ENCODE data around the gene PDLIM5. TPM values are rescaled to one million over a fixed set of nuclear protein-coding genes. Genes with fewer than 3 reads are reported as not detected.

PDLIM5 gene
- total and polyA plus RNA-seq, 2 of the 8 experiments (the other 6 are each of a cell fraction or from before 2014, with no cell fraction given) = 37.3 to 62.1 TPM

GRCh38 chr4:94689155-94689860 lies 237.6 kb downstream of the PDLIM5 start (continued):
- TF ChIP-seq TAF1 (IDR thresholded peaks at IDR 0.05; ENCODE audit: low read depth, low read length) = no peak
- TF ChIP-seq SRF (IDR thresholded peaks at IDR 0.05; ENCODE audit: low read depth, low read length) = no peak
- TF ChIP-seq EP300 (IDR thresholded peaks at IDR 0.05; ENCODE audit: borderline replicate concordance in 1 of 2, low read depth in 2 of 2, low read length in 2 of 2) = no peak

Measured in H1 (cell line).